ENCODE measurements around the gene SHC1.

SHC1 gene

DNA sequence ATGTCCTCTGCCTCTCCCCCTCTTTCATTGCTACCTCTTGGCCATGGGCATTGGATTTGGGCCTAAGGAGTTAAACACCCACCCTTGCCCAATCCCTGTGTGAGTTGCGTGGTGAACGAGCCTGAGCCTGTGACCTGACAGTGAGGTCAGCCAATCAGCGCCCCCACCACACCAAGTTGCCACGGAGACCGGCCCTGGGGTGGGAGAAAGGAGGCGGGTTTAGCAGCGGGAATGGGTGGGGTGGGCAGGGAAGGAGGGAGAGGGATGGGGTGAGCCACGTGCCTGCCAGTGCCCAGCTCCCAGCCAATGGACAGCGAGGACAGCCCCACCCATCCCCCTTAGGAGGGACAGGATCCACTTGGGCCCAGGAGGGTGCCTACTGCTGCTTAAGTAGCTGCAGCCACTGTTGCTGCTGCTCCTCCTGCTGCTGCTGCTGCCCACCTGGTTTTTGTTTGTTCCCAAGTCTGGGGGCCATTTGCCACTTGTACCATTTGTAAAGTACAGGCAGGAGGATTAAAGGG, 41.5 kb upstream of the SHC1 start:
- no peak overlapping the region for H3K4me2 ChIP-seq (ENCODE audit: low read length, poor library complexity, severe bottlenecking)
- H3K4ac ChIP-seq (ENCODE audit: low read depth in 1 of 2, low read length in 2 of 2), result no peak overlapping the region
- H4K8ac ChIP-seq (ENCODE audit: low read length), result no peak overlapping the region
- H3K9me3 ChIP-seq (ENCODE audit: control insufficient read depth, low read length), result no peaks in the 10 kb centered on the region
- no peak overlapping the region for H2BK120ac ChIP-seq (ENCODE audit: low read depth, low read length)
- H2AK5ac ChIP-seq (ENCODE audit: low read length, severe bottlenecking), result no peak overlapping the region
- peaks cover 34 to 94% of the 10 kb centered on the region in 2 experiments for H3K36me3 ChIP-seq (ENCODE audit: control insufficient read depth in 1 of 2, insufficient read depth in 2 of 2, low read depth in 1 of 2, low read length in 2 of 2)
- no peak overlapping the region for H3K4me3 ChIP-seq (ENCODE audit: insufficient read depth in 1 of 2, low read depth in 1 of 2, low read length in 2 of 2)
- peaks cover 39% of the 10 kb centered on the region for H3K79me1 ChIP-seq (replicated peaks; ENCODE audit: low read length, poor library complexity, severe bottlenecking)
- H3K27ac ChIP-seq (ENCODE audit: low read length, poor library complexity, severe bottlenecking), result no peak overlapping the region
- peak overlapping the region in 1 of 2 experiments; percentile 62 for H3K14ac ChIP-seq (ENCODE audit: low read length in 2 of 2)
- no peak overlapping the region for H3K23ac ChIP-seq (ENCODE audit: low read length in 2 of 2)
- peak overlapping the region; percentile 19 for H3K9ac ChIP-seq (ENCODE audit: low read length)
- no peak overlapping the region for H4K91ac ChIP-seq (ENCODE audit: low read length)
- 57% methylated on average over 8 of the region's 9 CpGs for WGBS
- no peak overlapping the region for H2BK5ac ChIP-seq (ENCODE audit: low read depth, low read length, poor library complexity, severe bottlenecking)
- H3K18ac ChIP-seq (ENCODE audit: low read depth in 1 of 2, low read length in 2 of 2), result no peak overlapping the region
- H3K27me3 ChIP-seq (ENCODE audit: control insufficient read depth in 1 of 2, insufficient read depth in 1 of 2, low read length in 2 of 2), result no peaks in the 10 kb centered on the region
- peak; percentile 54 for DNase-seq
- H2BK12ac ChIP-seq (ENCODE audit: low read length in 2 of 2), result peak overlapping the region in 1 of 2 experiments; percentile 33
- H2AFZ ChIP-seq (ENCODE audit: low read depth, low read length), result no peak overlapping the region
- H2BK15ac ChIP-seq (ENCODE audit: low read depth, poor library complexity, severe bottlenecking), result no peak overlapping the region
- peaks cover 25% of the 10 kb centered on the region for H3K4me1 ChIP-seq (ENCODE audit: control insufficient read depth, insufficient read depth, low read depth, low read length)

DNA sequence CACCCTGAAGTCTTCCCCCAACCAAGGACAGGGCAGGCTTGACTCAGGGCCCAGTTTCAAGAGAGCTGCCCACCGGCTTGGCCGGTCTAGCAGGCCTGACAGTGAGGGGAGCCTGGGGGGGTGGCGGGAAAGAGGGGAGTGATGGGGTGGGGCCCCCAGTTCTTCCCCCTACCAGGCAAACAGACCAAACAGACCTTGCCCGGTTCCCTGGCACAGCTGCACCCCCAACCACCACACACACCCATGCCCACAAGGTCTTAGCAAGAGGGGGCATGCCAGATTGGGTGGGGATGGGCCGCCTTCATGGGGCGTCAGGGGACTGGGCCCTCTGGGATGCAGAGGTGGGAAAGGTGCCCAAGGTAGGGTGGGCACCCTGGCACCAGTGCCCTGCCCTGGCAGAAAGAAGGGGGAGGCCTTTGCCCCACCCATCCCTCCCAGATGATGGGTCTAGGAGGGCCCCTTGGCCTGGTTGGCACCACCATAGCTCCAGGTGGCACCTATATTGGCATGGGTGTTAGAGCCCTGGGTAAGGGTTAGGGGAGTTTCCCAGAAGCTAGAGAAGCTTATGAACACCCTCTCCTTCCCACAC, 41.0 kb upstream of the SHC1 start:
- Histone ChIP-seq H3K27me3 (ENCODE audit: control insufficient read depth in 1 of 2, insufficient read depth in 1 of 2, low read length in 2 of 2) (no peaks in the 10 kb centered on the region), H3K36me3 (ENCODE audit: control insufficient read depth in 1 of 2, insufficient read depth in 2 of 2, low read depth in 1 of 2, low read length in 2 of 2) (peaks cover 33 to 95% of the 10 kb centered on the region in 2 experiments), H3K4me2 (ENCODE audit: low read length, poor library complexity, severe bottlenecking) (no peak overlapping the region), H2AFZ (ENCODE audit: low read depth, low read length) (no peak overlapping the region), H2BK120ac (ENCODE audit: low read depth, low read length) (no peak overlapping the region), H2BK15ac (ENCODE audit: low read depth, poor library complexity, severe bottlenecking) (no peak overlapping the region), H3K9me3 (ENCODE audit: control insufficient read depth, low read length) (no peaks in the 10 kb centered on the region), H3K4me3 (ENCODE audit: insufficient read depth in 1 of 2, low read depth in 1 of 2, low read length in 2 of 2) (no peak overlapping the region), H4K8ac (ENCODE audit: low read length) (no peak overlapping the region), H2BK12ac (ENCODE audit: low read length in 2 of 2) (no peak overlapping the region), H3K4ac (ENCODE audit: low read depth in 1 of 2, low read length in 2 of 2) (no peak overlapping the region), H2AK5ac (ENCODE audit: low read length, severe bottlenecking) (no peak overlapping the region), H3K14ac (ENCODE audit: low read length in 2 of 2) (no peak overlapping the region), H3K23ac (ENCODE audit: low read length in 2 of 2) (no peak overlapping the region), H4K91ac (ENCODE audit: low read length) (no peak overlapping the region), H2BK5ac (ENCODE audit: low read depth, low read length, poor library complexity, severe bottlenecking) (no peak overlapping the region), H3K27ac (ENCODE audit: low read length, poor library complexity, severe bottlenecking) (no peak overlapping the region), H3K9ac (ENCODE audit: low read length) (peak overlapping the region; percentile 18), H3K79me1 (replicated peaks; ENCODE audit: low read length, poor library complexity, severe bottlenecking) (peaks cover 43% of the 10 kb centered on the region), H3K4me1 (ENCODE audit: control insufficient read depth, insufficient read depth, low read depth, low read length) (peaks cover 22% of the 10 kb centered on the region), H3K18ac (ENCODE audit: low read depth in 1 of 2, low read length in 2 of 2) (no peak overlapping the region)
- no peak for DNase-seq
- 100% methylated on average over 2 of the region's 6 CpGs for WGBS

DNA sequence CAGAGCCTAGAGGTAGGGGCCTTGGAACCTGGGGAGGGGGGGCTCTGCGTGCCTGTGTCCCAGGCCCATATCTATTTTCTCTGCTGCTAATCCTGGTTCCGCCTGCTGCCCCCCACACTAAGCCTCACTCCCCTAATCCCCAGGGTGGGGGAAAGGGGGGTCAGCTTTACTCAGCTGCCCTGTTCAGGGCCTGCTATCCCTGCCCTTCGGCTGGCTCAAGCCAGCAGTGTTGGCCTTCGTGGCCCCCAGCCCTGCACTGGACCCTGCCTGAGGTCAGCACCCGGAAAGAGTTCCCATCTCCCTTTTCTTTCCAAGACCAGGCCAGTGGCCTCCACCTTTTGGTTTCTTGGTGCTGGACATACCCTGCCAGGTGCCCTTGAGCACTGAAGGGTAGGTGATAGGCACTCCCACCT, 40.5 kb upstream of the SHC1 start:
- H3K4ac ChIP-seq (ENCODE audit: low read depth in 1 of 2, low read length in 2 of 2), result peak overlapping the region in 1 of 2 experiments; percentile 29
- no peak overlapping the region for H3K18ac ChIP-seq (ENCODE audit: low read depth in 1 of 2, low read length in 2 of 2)
- no peak overlapping the region for H3K23ac ChIP-seq (ENCODE audit: low read length in 2 of 2)
- H2BK15ac ChIP-seq (ENCODE audit: low read depth, poor library complexity, severe bottlenecking), result no peak overlapping the region
- H2BK5ac ChIP-seq (ENCODE audit: low read depth, low read length, poor library complexity, severe bottlenecking), result no peak overlapping the region
- WGBS, result 93% methylated on average over 4 of the region's 5 CpGs
- H2AK5ac ChIP-seq (ENCODE audit: low read length, severe bottlenecking), result no peak overlapping the region
- H3K79me1 ChIP-seq (replicated peaks; ENCODE audit: low read length, poor library complexity, severe bottlenecking), result peaks cover 43% of the 10 kb centered on the region
- no peak overlapping the region for H2BK12ac ChIP-seq (ENCODE audit: low read length in 2 of 2)
- H3K9me3 ChIP-seq (ENCODE audit: control insufficient read depth, low read length), result no peaks in the 10 kb centered on the region
- H2AFZ ChIP-seq (ENCODE audit: low read depth, low read length), result no peak overlapping the region
- no peak overlapping the region for H2BK120ac ChIP-seq (ENCODE audit: low read depth, low read length)
- no peak overlapping the region for H3K27ac ChIP-seq (ENCODE audit: low read length, poor library complexity, severe bottlenecking)
- no peaks in the 10 kb centered on the region for H3K27me3 ChIP-seq (ENCODE audit: control insufficient read depth in 1 of 2, insufficient read depth in 1 of 2, low read length in 2 of 2)
- H3K4me2 ChIP-seq (ENCODE audit: low read length, poor library complexity, severe bottlenecking), result no peak overlapping the region
- H4K91ac ChIP-seq (ENCODE audit: low read length), result no peak overlapping the region
- no peak overlapping the region for H3K4me3 ChIP-seq (ENCODE audit: insufficient read depth in 1 of 2, low read depth in 1 of 2, low read length in 2 of 2)
- H3K4me1 ChIP-seq (ENCODE audit: control insufficient read depth, insufficient read depth, low read depth, low read length), result peaks cover 23% of the 10 kb centered on the region
- no peak overlapping the region for H3K14ac ChIP-seq (ENCODE audit: low read length in 2 of 2)
- no peak overlapping the region for H4K8ac ChIP-seq (ENCODE audit: low read length)
- H3K36me3 ChIP-seq (ENCODE audit: control insufficient read depth in 1 of 2, insufficient read depth in 2 of 2, low read depth in 1 of 2, low read length in 2 of 2), result peaks cover 28 to 95% of the 10 kb centered on the region in 2 experiments
- no peak for DNase-seq
- no peak overlapping the region for H3K9ac ChIP-seq (ENCODE audit: low read length)

- no peak overlapping the region for H3K4me2 ChIP-seq (ENCODE audit: low read length, poor library complexity, severe bottlenecking)
- no peak overlapping the region for H2BK120ac ChIP-seq (ENCODE audit: low read depth, low read length)
- H4K8ac ChIP-seq (ENCODE audit: low read length), result no peak overlapping the region
- H2AK5ac ChIP-seq (ENCODE audit: low read length, severe bottlenecking), result no peak overlapping the region
- 81% methylated on average over 8 of the region's 11 CpGs for WGBS
- peaks cover 28% of the 10 kb centered on the region for H3K4me1 ChIP-seq (ENCODE audit: control insufficient read depth, insufficient read depth, low read depth, low read length)
- no peak overlapping the region for H3K27ac ChIP-seq (ENCODE audit: low read length, poor library complexity, severe bottlenecking)
- H3K14ac ChIP-seq (ENCODE audit: low read length in 2 of 2), result no peak overlapping the region
- no peak overlapping the region for H3K23ac ChIP-seq (ENCODE audit: low read length in 2 of 2)
- H2BK12ac ChIP-seq (ENCODE audit: low read length in 2 of 2), result no peak overlapping the region
- H3K4me3 ChIP-seq (ENCODE audit: insufficient read depth in 1 of 2, low read depth in 1 of 2, low read length in 2 of 2), result no peak overlapping the region
- peak overlapping the region in 1 of 2 experiments; percentile 29 for H3K4ac ChIP-seq (ENCODE audit: low read depth in 1 of 2, low read length in 2 of 2)
- H3K36me3 ChIP-seq (ENCODE audit: control insufficient read depth in 1 of 2, insufficient read depth in 2 of 2, low read depth in 1 of 2, low read length in 2 of 2), result peaks cover 22 to 93% of the 10 kb centered on the region in 2 experiments
- H3K18ac ChIP-seq (ENCODE audit: low read depth in 1 of 2, low read length in 2 of 2), result no peak overlapping the region
- no peak overlapping the region for H2AFZ ChIP-seq (ENCODE audit: low read depth, low read length)
- H2BK15ac ChIP-seq (ENCODE audit: low read depth, poor library complexity, severe bottlenecking), result no peak overlapping the region
- no peak overlapping the region for H2BK5ac ChIP-seq (ENCODE audit: low read depth, low read length, poor library complexity, severe bottlenecking)
- H3K27me3 ChIP-seq (ENCODE audit: control insufficient read depth in 1 of 2, insufficient read depth in 1 of 2, low read length in 2 of 2), result no peaks in the 10 kb centered on the region
- peaks cover 44% of the 10 kb centered on the region for H3K79me1 ChIP-seq (replicated peaks; ENCODE audit: low read length, poor library complexity, severe bottlenecking)
- no peak for DNase-seq
- H3K9ac ChIP-seq (ENCODE audit: low read length), result no peak overlapping the region
- no peak overlapping the region for H4K91ac ChIP-seq (ENCODE audit: low read length)
- no peaks in the 10 kb centered on the region for H3K9me3 ChIP-seq (ENCODE audit: control insufficient read depth, low read length)
Measured at GRCh38 chr1:155010211-155010918, 39.8 kb upstream of the SHC1 start.

All from mesenchymal stem cell (in vitro differentiated cells and primary cell).